ENCODE data around the gene WNT8B.

WNT8B gene

DNA sequence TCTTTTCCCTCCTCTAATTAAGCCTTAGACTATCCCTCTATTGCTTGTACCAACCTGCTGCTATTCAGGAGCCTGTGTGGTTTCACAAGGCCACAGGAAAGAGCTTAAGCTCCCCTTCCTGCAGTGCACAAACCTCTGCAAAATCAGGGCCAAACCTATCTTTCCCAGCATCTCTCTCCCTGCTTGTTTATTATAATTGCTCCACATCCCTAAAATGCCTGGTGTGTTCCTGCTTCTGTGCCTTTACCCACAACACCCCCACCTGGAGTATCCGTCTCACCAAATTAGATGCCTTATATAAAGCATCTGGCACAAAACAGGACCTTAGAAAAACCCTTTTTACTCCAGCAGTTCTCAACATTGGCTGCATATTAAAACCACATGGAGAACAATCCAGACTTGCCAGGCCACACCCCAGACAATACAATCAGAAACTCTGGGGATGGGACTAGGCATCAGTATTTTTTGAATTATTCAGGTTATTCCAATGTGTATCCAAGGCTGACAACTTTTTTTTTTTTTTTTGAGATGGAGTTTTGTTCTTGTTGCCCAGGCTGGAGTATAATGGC, 40.2 kb downstream of the WNT8B start:
- Histone ChIP-seq H3K4me1 (ENCODE audit: insufficient read depth, low read length, severe bottlenecking) (no peaks in the 10 kb centered on the region), H4K20me1 (ENCODE audit: insufficient read depth, low read length) (no peaks in the 10 kb centered on the region), H3K9me2 (ENCODE audit: low read depth, low read length) (no peaks in the 10 kb centered on the region), H2AFZ (ENCODE audit: low read length) (no peak overlapping the region), H3K27me3 (ENCODE audit: insufficient read depth, low read length) (no peaks in the 10 kb centered on the region), H3K79me2 (ENCODE audit: insufficient read depth, low read length) (no peaks in the 10 kb centered on the region), H3K36me3 (ENCODE audit: insufficient read depth, low read length) (no peaks in the 10 kb centered on the region), H3F3A (ENCODE audit: insufficient read depth, low read length) (no peaks in the 10 kb centered on the region), H3K9ac (ENCODE audit: low read length) (no peak overlapping the region), H3K4me3 (ENCODE audit: low read depth, low read length, poor library complexity, severe bottlenecking) (no peak overlapping the region), H3K4me2 (ENCODE audit: low read length) (no peak overlapping the region), H3K9me3 (ENCODE audit: low read length) (no peaks in the 10 kb centered on the region), H3K27ac (ENCODE audit: low read depth, low read length, poor library complexity, severe bottlenecking) (no peak overlapping the region)
- TF ChIP-seq EZH2 (IDR thresholded peaks at IDR 0.05; ENCODE audit: borderline replicate concordance, low read length) (no peak), CTCF (IDR thresholded peaks at IDR 0.05; ENCODE audit: low read length) (no peak)

DNA sequence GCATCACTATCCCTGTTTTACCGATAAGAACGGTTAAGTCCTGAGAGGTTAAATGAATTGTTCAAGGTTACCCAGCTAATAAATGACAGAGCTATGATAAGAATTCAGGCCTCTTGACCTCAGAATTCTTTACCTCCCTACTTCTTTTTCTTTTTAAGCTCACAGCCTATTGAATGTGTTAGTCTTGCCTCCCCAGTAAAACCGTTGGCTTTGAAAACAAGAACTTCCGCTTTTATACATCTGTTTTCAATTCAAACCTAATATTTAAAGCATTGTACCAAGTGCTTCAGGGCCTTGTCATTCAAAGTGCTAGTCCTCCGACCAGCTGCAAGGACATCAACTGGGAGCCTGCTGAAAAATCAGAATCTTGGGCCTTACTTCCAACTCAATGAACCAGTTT, 41.3 kb downstream of the WNT8B start:
- H3K9me3 ChIP-seq (ENCODE audit: low read length) = no peaks in the 10 kb centered on the region

DNA sequence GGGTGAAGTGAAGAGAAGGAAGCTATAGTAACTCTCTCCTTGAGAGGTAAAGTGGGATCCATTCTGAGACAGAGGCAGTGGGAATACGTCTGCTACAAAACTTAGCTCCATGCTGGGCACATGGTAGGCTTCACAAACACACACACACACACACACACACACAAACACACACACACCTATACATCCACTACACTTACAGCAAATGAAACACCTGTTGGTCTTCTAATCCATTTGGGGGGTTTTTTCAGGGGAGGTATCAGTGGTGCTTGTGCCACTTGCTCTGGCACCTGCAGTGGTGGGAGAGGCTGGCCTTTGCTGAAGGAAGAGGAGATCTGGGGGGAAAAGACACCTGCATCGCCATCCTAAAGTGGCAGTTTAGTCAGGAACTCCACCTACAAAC, 42.4 kb downstream of the WNT8B start:
- H3K36me3 ChIP-seq (ENCODE audit: insufficient read depth, low read length) = no peaks in the 10 kb centered on the region

More for the DNA sequence above, 41.3 kb downstream of the WNT8B start:
- H3K36me3 ChIP-seq (ENCODE audit: insufficient read depth, low read length) = no peaks in the 10 kb centered on the region
- no peak overlapping the region for H3K27ac ChIP-seq (ENCODE audit: low read depth, low read length, poor library complexity, severe bottlenecking)
- H4K20me1 ChIP-seq (ENCODE audit: insufficient read depth, low read length) = no peaks in the 10 kb centered on the region
- no peak overlapping the region for H3K9ac ChIP-seq (ENCODE audit: low read length)
- H3K27me3 ChIP-seq (ENCODE audit: insufficient read depth, low read length) = no peaks in the 10 kb centered on the region
- H3K4me3 ChIP-seq (ENCODE audit: low read depth, low read length, poor library complexity, severe bottlenecking) = no peak overlapping the region
- H2AFZ ChIP-seq (ENCODE audit: low read length) = no peak overlapping the region
- H3K4me2 ChIP-seq (ENCODE audit: low read length) = no peak overlapping the region
- H3K79me2 ChIP-seq (ENCODE audit: insufficient read depth, low read length) = no peaks in the 10 kb centered on the region
- TF ChIP-seq CTCF (IDR thresholded peaks at IDR 0.05; ENCODE audit: low read length) = no peak
- TF ChIP-seq EZH2 (IDR thresholded peaks at IDR 0.05; ENCODE audit: borderline replicate concordance, low read length) = no peak
- H3F3A ChIP-seq (ENCODE audit: insufficient read depth, low read length) = no peaks in the 10 kb centered on the region
- no peaks in the 10 kb centered on the region for H3K9me2 ChIP-seq (ENCODE audit: low read depth, low read length)
- H3K4me1 ChIP-seq (ENCODE audit: insufficient read depth, low read length, severe bottlenecking) = no peaks in the 10 kb centered on the region

More for the DNA sequence above, 42.4 kb downstream of the WNT8B start:
- Histone ChIP-seq H3K4me2 (ENCODE audit: low read length) (no peak overlapping the region), H3K79me2 (ENCODE audit: insufficient read depth, low read length) (no peaks in the 10 kb centered on the region), H3K27me3 (ENCODE audit: insufficient read depth, low read length) (no peaks in the 10 kb centered on the region), H4K20me1 (ENCODE audit: insufficient read depth, low read length) (no peaks in the 10 kb centered on the region), H3F3A (ENCODE audit: insufficient read depth, low read length) (no peaks in the 10 kb centered on the region), H2AFZ (ENCODE audit: low read length) (no peak overlapping the region), H3K4me1 (ENCODE audit: insufficient read depth, low read length, severe bottlenecking) (no peaks in the 10 kb centered on the region), H3K9ac (ENCODE audit: low read length) (no peak overlapping the region), H3K4me3 (ENCODE audit: low read depth, low read length, poor library complexity, severe bottlenecking) (no peak overlapping the region), H3K27ac (ENCODE audit: low read depth, low read length, poor library complexity, severe bottlenecking) (no peak overlapping the region), H3K9me2 (ENCODE audit: low read depth, low read length) (no peaks in the 10 kb centered on the region), H3K9me3 (ENCODE audit: low read length) (no peaks in the 10 kb centered on the region)
- TF ChIP-seq EZH2 (IDR thresholded peaks at IDR 0.05; ENCODE audit: borderline replicate concordance, low read length) (no peak), CTCF (IDR thresholded peaks at IDR 0.05; ENCODE audit: low read length) (no peak)
